ENCODE measurements around the gene PLSCR3.

DNA sequence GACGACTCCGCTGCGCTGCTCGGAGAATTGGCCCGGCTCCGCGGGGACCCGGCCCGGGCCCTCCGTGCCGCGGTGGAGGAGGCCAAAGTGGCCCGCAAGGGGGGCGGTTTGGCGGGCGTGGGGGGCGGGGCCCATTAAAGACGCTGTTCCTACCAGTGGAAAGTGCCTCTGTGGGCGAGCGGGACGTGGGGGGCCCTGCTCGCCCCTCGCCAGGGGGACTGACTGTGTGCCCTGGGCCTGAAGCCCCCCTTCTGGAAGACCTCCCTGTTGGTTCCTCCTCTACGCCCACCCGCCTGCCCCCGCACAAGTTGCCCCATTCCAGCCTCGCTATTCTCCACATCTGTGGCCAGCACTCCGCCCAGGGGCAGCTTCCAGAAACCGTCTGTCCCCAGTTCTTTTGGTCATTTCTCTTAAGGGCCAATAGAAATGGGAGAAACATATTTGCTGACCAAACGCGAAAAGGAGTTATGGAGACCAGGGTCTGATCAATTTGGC, 43.1 kb upstream of the PLSCR3 start:
- TF ChIP-seq, protein P1, sequence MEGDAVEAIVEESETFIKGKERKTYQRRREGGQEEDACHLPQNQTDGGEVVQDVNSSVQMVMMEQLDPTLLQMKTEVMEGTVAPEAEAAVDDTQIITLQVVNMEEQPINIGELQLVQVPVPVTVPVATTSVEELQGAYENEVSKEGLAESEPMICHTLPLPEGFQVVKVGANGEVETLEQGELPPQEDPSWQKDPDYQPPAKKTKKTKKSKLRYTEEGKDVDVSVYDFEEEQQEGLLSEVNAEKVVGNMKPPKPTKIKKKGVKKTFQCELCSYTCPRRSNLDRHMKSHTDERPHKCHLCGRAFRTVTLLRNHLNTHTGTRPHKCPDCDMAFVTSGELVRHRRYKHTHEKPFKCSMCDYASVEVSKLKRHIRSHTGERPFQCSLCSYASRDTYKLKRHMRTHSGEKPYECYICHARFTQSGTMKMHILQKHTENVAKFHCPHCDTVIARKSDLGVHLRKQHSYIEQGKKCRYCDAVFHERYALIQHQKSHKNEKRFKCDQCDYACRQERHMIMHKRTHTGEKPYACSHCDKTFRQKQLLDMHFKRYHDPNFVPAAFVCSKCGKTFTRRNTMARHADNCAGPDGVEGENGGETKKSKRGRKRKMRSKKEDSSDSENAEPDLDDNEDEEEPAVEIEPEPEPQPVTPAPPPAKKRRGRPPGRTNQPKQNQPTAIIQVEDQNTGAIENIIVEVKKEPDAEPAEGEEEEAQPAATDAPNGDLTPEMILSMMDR (IDR thresholded peaks at IDR 0.05) = no peak
- TF ChIP-seq POLR2A (IDR thresholded peaks at IDR 0.05) = no peak
